Activated CD4-positive, alpha-beta memory T cell treated with anti-CD3 and anti-CD28 coated beads, Interleukin-2, amount 10 ng/mL, durations not matched to agents 7 days and 5 days (primary cell): ENCODE data around the gene CETP. TPM values are rescaled to one million over a fixed set of nuclear protein-coding genes. Genes with fewer than 3 reads are reported as not detected.
A peak's percentile ranks its signal among the peaks of the same experiment; 100 is the strongest.

Experiments used
- CTCF ChIA-PET: fragments of 350-600 bp; sonication (Branson Sonifier 250); formaldehyde crosslinking; loops from one replicate; lab custom pipeline; 2021; ENCODE audit warnings: antibody characterized with exemption, inconsistent platforms; lab: Charles Lee
- POLR2A ChIA-PET: fragments of 350-600 bp; sonication (Branson Sonifier 250); formaldehyde crosslinking; loops from one replicate; lab custom pipeline; 2021; ENCODE audit warnings: antibody characterized with exemption; lab: Charles Lee
- DNase-seq: peaks from one replicate; pipeline ENCODE4 v3.0.0-alpha.2; 2020
- H3K27ac Mint-ChIP-seq: one replicate; pipeline ENCODE4 v1.8.0; 2021; ENCODE audit warnings: mild to moderate bottlenecking, mixed read lengths
- H3K27me3 Mint-ChIP-seq: one replicate; pipeline ENCODE4 v1.8.0; 2021; ENCODE audit warnings: mixed read lengths
- H3K36me3 Mint-ChIP-seq: one replicate; pipeline ENCODE4 v1.8.0; 2021; ENCODE audit warnings: low read depth, mixed read lengths
- H3K4me1 Mint-ChIP-seq: one replicate; pipeline ENCODE4 v1.8.0; 2021; ENCODE audit warnings: mixed read lengths
- H3K4me3 Mint-ChIP-seq: one replicate; pipeline ENCODE4 v1.8.0; 2021; ENCODE audit warnings: mild to moderate bottlenecking, mixed read lengths
- H3K9me3 Mint-ChIP-seq: one replicate; pipeline ENCODE4 v1.8.0; 2021; ENCODE audit warnings: mixed read lengths
- total RNA-seq, 2 experiments: library from RNA; stranded (reverse); gene quantifications; one replicate each; pipeline ENCODE4 v1.2.3, GENCODE V29; 2021

Gene CETP
- total RNA-seq, 2 experiments from 2014 or later, result not detected

- no peak for DNase-seq
- H3K27me3 Mint-ChIP-seq, result no peaks in the 10 kb centered on the region
- ChIA-PET POLR2A (interaction anchor here (1.1 to 23.0 kb wide), 3 partner anchors 14 to 34 kb away, joined by 3 to 373 read pairs (median 5); partner anchors contain the start of gene NLRC5), CTCF (interaction anchor here (1.0 to 2.0 kb wide), 3 partner anchors 12 to 43 kb away, joined by 3 to 6 read pairs (median 3); no protein-coding TSS in a partner anchor)
- H3K4me1 Mint-ChIP-seq, result peaks cover 74% of the 10 kb centered on the region
- H3K27ac Mint-ChIP-seq, result peak overlapping the region; percentile 57
- no peaks in the 10 kb centered on the region for H3K9me3 Mint-ChIP-seq
- H3K36me3 Mint-ChIP-seq, result peaks cover 51% of the 10 kb centered on the region
- no peak overlapping the region for H3K4me3 Mint-ChIP-seq
These were observed 45.3 kb downstream of the CETP start for GRCh38 chr16:57007050-57007449.

- CTCF ChIA-PET, result interaction anchor here (1.0 to 2.0 kb wide), 3 partner anchors 12 to 43 kb away, joined by 3 to 6 read pairs (median 3); no protein-coding TSS in a partner anchor
- DNase-seq, result no peak
- Mint-ChIP-seq H3K9me3 (no peaks in the 10 kb centered on the region), H3K27me3 (no peaks in the 10 kb centered on the region), H3K36me3 (peaks cover 53% of the 10 kb centered on the region), H3K4me3 (no peak overlapping the region), H3K4me1 (peaks cover 75% of the 10 kb centered on the region), H3K27ac (no peak overlapping the region)
- POLR2A ChIA-PET, result interaction anchor here (0.7 to 23.0 kb wide), 5 partner anchors 14 to 75 kb away, joined by 3 to 373 read pairs (median 4); partner anchors contain the start of gene NLRC5
These were observed 45.8 kb downstream of the CETP start for GRCh38 chr16:57007530-57007929.

GRCh38 chr16:57008440-57008839, 46.7 kb downstream of the CETP start:
- POLR2A ChIA-PET, result interaction anchor here (0.7 to 23.0 kb wide), 4 partner anchors 15 to 75 kb away, joined by 3 to 373 read pairs (median 4); partner anchors contain the start of gene NLRC5
- Mint-ChIP-seq H3K4me3 (no peak overlapping the region), H3K4me1 (peaks cover 76% of the 10 kb centered on the region), H3K27ac (no peak overlapping the region), H3K36me3 (peaks cover 53% of the 10 kb centered on the region), H3K9me3 (no peaks in the 10 kb centered on the region), H3K27me3 (no peaks in the 10 kb centered on the region)
- no peak for DNase-seq
- CTCF ChIA-PET, result interaction anchor here (2.0 kb wide), 1 partner anchor 44 kb away, joined by 6 read pairs; no protein-coding TSS in a partner anchor

GRCh38 chr16:57009643-57010170, 48.0 kb downstream of the CETP start:
- no peak for DNase-seq
- peaks cover 49% of the 10 kb centered on the region for H3K36me3 Mint-ChIP-seq
- no peak overlapping the region for H3K4me3 Mint-ChIP-seq
- CTCF ChIA-PET, result interaction anchor here (0.8 to 1.7 kb wide), 2 partner anchors 10 to 32 kb away, joined by 3 to 6 read pairs; no protein-coding TSS in a partner anchor
- H3K4me1 Mint-ChIP-seq, result peaks cover 76% of the 10 kb centered on the region
- no peaks in the 10 kb centered on the region for H3K9me3 Mint-ChIP-seq
- H3K27me3 Mint-ChIP-seq, result no peaks in the 10 kb centered on the region
- peak overlapping the region; percentile 64 for H3K27ac Mint-ChIP-seq
- POLR2A ChIA-PET, result interaction anchor here (0.9 to 23.0 kb wide), 7 partner anchors 10 to 85 kb away, joined by 3 to 373 read pairs (median 4); partner anchors contain the start of gene NLRC5

- POLR2A ChIA-PET, result interaction anchor here (0.8 to 23.0 kb wide), 2 partner anchors 19 to 29 kb away, joined by 3 to 373 read pairs; partner anchors contain the start of gene NLRC5
- DNase-seq, result no peak
- peak overlapping the region; percentile 16 for H3K27ac Mint-ChIP-seq
- no peak overlapping the region for H3K4me3 Mint-ChIP-seq
- no peaks in the 10 kb centered on the region for H3K9me3 Mint-ChIP-seq
- peaks cover 48% of the 10 kb centered on the region for H3K36me3 Mint-ChIP-seq
- H3K27me3 Mint-ChIP-seq, result no peaks in the 10 kb centered on the region
- CTCF ChIA-PET, result interaction anchor here (0.9 kb wide), 1 partner anchor 48 kb away, joined by 3 read pairs; no protein-coding TSS in a partner anchor
- H3K4me1 Mint-ChIP-seq, result peaks cover 73% of the 10 kb centered on the region
These were observed 50.6 kb downstream of the CETP start for GRCh38 chr16:57012353-57012752.

GRCh38 chr16:57013229-57013628, 51.5 kb downstream of the CETP start:
- DNase-seq, result no peak
- CTCF ChIA-PET, result interaction anchor here (0.6 kb wide), 1 partner anchor 22 kb away, joined by 3 read pairs; no protein-coding TSS in a partner anchor
- POLR2A ChIA-PET, result interaction anchor here (0.7 to 23.0 kb wide), 3 partner anchors 10 to 20 kb away, joined by 3 to 373 read pairs (median 5); partner anchors contain the start of gene NLRC5
- Mint-ChIP-seq H3K36me3 (peaks cover 56% of the 10 kb centered on the region), H3K4me3 (peak overlapping the region; percentile 22), H3K27ac (peak overlapping the region; percentile 74), H3K4me1 (peaks cover 73% of the 10 kb centered on the region), H3K9me3 (no peaks in the 10 kb centered on the region), H3K27me3 (no peaks in the 10 kb centered on the region)

- H3K4me1 Mint-ChIP-seq, result peaks cover 72% of the 10 kb centered on the region
- ChIA-PET POLR2A (interaction anchor here (0.7 to 23.0 kb wide), 2 partner anchors 10 to 21 kb away, joined by 3 to 373 read pairs; partner anchors contain the start of gene NLRC5), CTCF (interaction anchor here (0.6 kb wide), 1 partner anchor 25 kb away, joined by 4 read pairs; no protein-coding TSS in a partner anchor)
- peak overlapping the region; percentile 22 for H3K4me3 Mint-ChIP-seq
- no peak for DNase-seq
- peak overlapping the region; percentile 74 for H3K27ac Mint-ChIP-seq
- H3K9me3 Mint-ChIP-seq, result no peaks in the 10 kb centered on the region
- no peaks in the 10 kb centered on the region for H3K27me3 Mint-ChIP-seq
- peaks cover 62% of the 10 kb centered on the region for H3K36me3 Mint-ChIP-seq
These were observed 52.2 kb downstream of the CETP start for GRCh38 chr16:57013902-57014301.

- ChIA-PET POLR2A (interaction anchor here (1.0 to 23.0 kb wide), 4 partner anchors 11 to 26 kb away, joined by 3 to 373 read pairs (median 4); partner anchors contain the start of gene NLRC5), CTCF (no interaction called here)
- no peak overlapping the region for H3K4me3 Mint-ChIP-seq
- H3K9me3 Mint-ChIP-seq, result no peaks in the 10 kb centered on the region
- peaks cover 65% of the 10 kb centered on the region for H3K4me1 Mint-ChIP-seq
- peaks cover 74% of the 10 kb centered on the region for H3K36me3 Mint-ChIP-seq
- H3K27me3 Mint-ChIP-seq, result no peaks in the 10 kb centered on the region
- peak overlapping the region; percentile 19 for H3K27ac Mint-ChIP-seq
- DNase-seq, result no peak
These were observed 54.6 kb downstream of the CETP start for GRCh38 chr16:57016301-57016700.

GRCh38 chr16:57016831-57017230, 55.1 kb downstream of the CETP start:
- peaks cover 65% of the 10 kb centered on the region for H3K4me1 Mint-ChIP-seq
- H3K27ac Mint-ChIP-seq, result peak overlapping the region; percentile 16
- no peak for DNase-seq
- H3K36me3 Mint-ChIP-seq, result peaks cover 79% of the 10 kb centered on the region
- POLR2A ChIA-PET, result interaction anchor here (1.0 to 23.0 kb wide), 3 partner anchors 23 to 25 kb away, joined by 3 to 373 read pairs (median 5); partner anchors contain the start of gene NLRC5
- no peak overlapping the region for H3K4me3 Mint-ChIP-seq
- H3K27me3 Mint-ChIP-seq, result no peaks in the 10 kb centered on the region
- CTCF ChIA-PET, result no interaction called here
- no peaks in the 10 kb centered on the region for H3K9me3 Mint-ChIP-seq

GRCh38 chr16:57017251-57017650, 55.5 kb downstream of the CETP start:
- Mint-ChIP-seq H3K27ac (peak overlapping the region; percentile 33), H3K27me3 (no peaks in the 10 kb centered on the region), H3K4me1 (peaks cover 65% of the 10 kb centered on the region), H3K9me3 (no peaks in the 10 kb centered on the region), H3K4me3 (no peak overlapping the region), H3K36me3 (peaks cover 79% of the 10 kb centered on the region)
- ChIA-PET POLR2A (interaction anchor here (1.3 to 23.0 kb wide), 2 partner anchors 24 to 25 kb away, joined by 3 to 373 read pairs; partner anchors contain the start of gene NLRC5), CTCF (no interaction called here)
- DNase-seq, result no peak

- H3K27ac Mint-ChIP-seq, result no peak overlapping the region
- H3K36me3 Mint-ChIP-seq, result peaks cover 83% of the 10 kb centered on the region
- H3K4me3 Mint-ChIP-seq, result no peak overlapping the region
- H3K4me1 Mint-ChIP-seq, result peaks cover 63% of the 10 kb centered on the region
- ChIA-PET CTCF (interaction anchor here (0.6 to 1.4 kb wide), 3 partner anchors 22 to 30 kb away, joined by 3 read pairs; no protein-coding TSS in a partner anchor), POLR2A (interaction anchor here (1.0 to 1.7 kb wide), 7 partner anchors 8 to 88 kb away, joined by 3 to 7 read pairs (median 5); no protein-coding TSS in a partner anchor)
- DNase-seq, result no peak
- H3K27me3 Mint-ChIP-seq, result no peaks in the 10 kb centered on the region
- H3K9me3 Mint-ChIP-seq, result no peaks in the 10 kb centered on the region
These were observed 58.0 kb downstream of the CETP start for GRCh38 chr16:57019746-57020145.

GRCh38 chr16:57020651-57021050, 58.9 kb downstream of the CETP start:
- Mint-ChIP-seq H3K9me3 (no peaks in the 10 kb centered on the region), H3K4me1 (peaks cover 57% of the 10 kb centered on the region), H3K4me3 (no peak overlapping the region), H3K27me3 (no peaks in the 10 kb centered on the region), H3K27ac (no peak overlapping the region), H3K36me3 (peaks cover 84% of the 10 kb centered on the region)
- DNase-seq, result no peak
- CTCF ChIA-PET, result interaction anchor here (0.7 to 1.4 kb wide), 2 partner anchors 21 to 31 kb away, joined by 3 read pairs; no protein-coding TSS in a partner anchor
- POLR2A ChIA-PET, result interaction anchor here (1.1 to 1.7 kb wide), 6 partner anchors 9 to 89 kb away, joined by 3 to 7 read pairs (median 5); no protein-coding TSS in a partner anchor
